OCI-LY1 (cell line): Measurements from ENCODE around the gene PECR.

Experiments used
- CTCF ChIP-seq: fragments of 200-600 bp; sonication (generic), shearing (Covaris generic); IDR thresholded peaks from 2 replicates; pipeline ENCODE4 v1.5.1; 2017; ENCODE audit warnings: mild to moderate bottlenecking, antibody characterized with exemption, low read length, moderate library complexity, mixed read lengths
- EZH2 ChIP-seq: fragments of 200-600 bp; sonication (generic), shearing (Covaris generic); IDR thresholded peaks from 2 replicates; pipeline ENCODE4 v1.8.0; 2017; ENCODE audit warnings: borderline replicate concordance, mixed run types, mild to moderate bottlenecking, antibody characterized with exemption, low read length, moderate library complexity, mixed read lengths

GRCh38 chr2:216114382-216114713 lies 32.7 kb upstream of the PECR start:
- no peak for TF ChIP-seq CTCF
- no peak for TF ChIP-seq EZH2
